ENCODE data around the gene SPINK8.
"Not testable (repeated sequence)": the region's sequence is repeated elsewhere in the genome, so short reads cannot be mapped to it uniquely, and the experiment has no call there.

Gene SPINK8

GRCh38 chr3:48276911-48277641 is 56.4 kb downstream of the SPINK8 start:
- no peak for DNase-seq

- no peak for DNase-seq
These were observed 58.0 kb downstream of the SPINK8 start for GRCh38 chr3:48275287-48276027.

DNA sequence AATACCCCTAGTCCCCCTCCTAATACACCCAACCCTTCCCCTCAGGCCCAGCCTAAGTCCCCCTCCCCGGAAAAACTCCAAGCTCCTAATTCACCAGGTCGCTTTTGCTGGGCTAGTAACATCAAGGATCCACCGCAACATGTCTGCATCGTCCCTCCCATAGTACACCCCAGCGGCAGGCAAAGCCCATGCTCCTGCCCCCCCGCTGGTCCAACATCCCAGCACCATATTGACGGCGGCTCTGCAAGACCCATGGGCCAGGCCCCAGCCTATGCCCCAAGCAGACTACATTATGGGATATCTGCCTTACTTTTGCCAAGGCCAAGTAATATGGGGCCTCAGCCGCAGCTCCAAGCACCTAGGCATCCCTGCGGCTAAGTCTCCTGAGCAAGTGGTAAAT is 59.0 kb downstream of the SPINK8 start:
- DNase-seq = no peak

- peak; percentile 33 for DNase-seq
These were observed 59.8 kb downstream of the SPINK8 start for GRCh38 chr3:48273594-48274211.

- DNase-seq = no peak
These were observed 61.5 kb downstream of the SPINK8 start for GRCh38 chr3:48271763-48272498.

- not testable (repeated sequence) for DNase-seq
These were observed 62.2 kb downstream of the SPINK8 start for GRCh38 chr3:48271223-48271622.

- DNase-seq = no peak
These were observed 63.2 kb downstream of the SPINK8 start for GRCh38 chr3:48270306-48270705.

GRCh38 chr3:48269592-48269991 is 63.9 kb downstream of the SPINK8 start:
- no peak for DNase-seq

GRCh38 chr3:48268936-48269561 is 64.4 kb downstream of the SPINK8 start:
- DNase-seq = no peak

DNA sequence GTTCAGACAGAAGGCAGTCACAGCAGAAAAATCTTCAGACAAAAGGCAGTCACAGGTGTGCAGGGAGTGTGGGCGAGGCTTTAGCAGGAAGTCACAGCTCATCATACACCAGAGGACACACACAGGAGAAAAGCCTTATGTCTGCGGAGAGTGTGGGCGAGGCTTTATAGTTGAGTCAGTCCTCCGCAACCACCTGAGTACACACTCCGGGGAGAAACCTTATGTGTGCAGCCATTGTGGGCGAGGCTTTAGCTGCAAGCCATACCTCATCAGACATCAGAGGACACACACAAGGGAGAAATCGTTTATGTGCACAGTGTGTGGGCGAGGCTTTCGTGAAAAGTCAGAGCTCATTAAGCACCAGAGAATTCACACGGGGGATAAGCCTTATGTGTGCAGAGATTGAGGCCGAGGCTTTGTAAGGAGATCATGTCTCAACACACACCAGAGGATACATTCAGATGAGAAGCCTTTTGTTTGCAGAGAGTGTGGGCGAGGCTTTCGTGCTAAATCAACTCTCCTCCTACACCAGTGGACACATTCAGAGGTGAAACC is 65.0 kb downstream of the SPINK8 start:
- DNase-seq = peak; percentile 66

DNA sequence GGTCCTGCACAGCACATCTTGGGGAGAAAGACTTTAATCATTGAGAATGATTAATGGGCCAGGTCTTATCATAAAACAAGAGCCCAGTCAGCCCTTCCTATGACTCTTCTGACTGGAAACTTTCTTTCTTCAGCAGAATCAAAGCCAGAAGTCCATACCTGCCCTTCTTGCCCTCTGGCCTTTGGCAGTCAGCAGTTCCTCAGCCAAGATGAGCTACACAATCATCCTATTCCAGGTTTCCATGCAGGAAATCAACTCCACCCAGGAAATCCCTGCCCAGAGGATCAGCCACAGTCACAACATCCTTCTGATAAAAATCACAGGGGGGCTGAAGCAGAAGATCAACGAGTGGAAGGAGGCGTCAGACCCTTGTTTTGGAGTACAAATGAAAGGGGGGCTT is 65.7 kb downstream of the SPINK8 start:
- DNase-seq = no peak

- DNase-seq = no peak
These were observed 74.9 kb downstream of the SPINK8 start for GRCh38 chr3:48258530-48258929.
